NCI-H69 (cell line): Measurements from ENCODE around the gene NFYC.

Source experiments
- DNase-seq: peaks from one replicate; lab custom pipeline; 2025; lab: John Stamatoyannopoulos, UW

NFYC gene

GRCh38 chr1:40798366-40799281 is 107.1 kb downstream of the NFYC start:
- no peak for DNase-seq

DNA sequence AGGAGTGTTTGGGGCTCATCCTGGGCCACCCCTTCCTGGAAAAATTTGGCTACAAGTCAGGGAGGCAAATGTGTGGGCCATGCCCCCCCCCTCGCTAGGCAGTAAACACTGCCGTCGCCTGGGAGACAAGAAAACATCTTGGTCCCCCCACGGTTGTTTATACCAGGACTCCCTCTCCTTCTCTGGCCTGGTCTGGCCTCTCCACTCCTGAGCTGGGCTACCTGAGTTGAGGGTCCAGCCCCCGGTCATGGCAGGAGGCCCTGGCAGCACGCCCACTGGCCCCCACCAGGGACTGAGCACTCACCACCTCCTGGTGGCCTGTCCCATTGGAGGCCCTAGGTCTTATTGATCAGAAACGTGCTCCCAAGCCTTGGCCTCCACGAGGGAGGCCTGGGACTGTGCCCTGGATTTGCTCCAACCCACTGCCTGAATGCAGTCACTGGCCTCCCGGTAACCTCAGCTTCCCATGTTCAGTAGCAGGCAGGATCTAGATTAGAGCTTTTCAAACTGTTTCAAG is 107.9 kb downstream of the NFYC start:
- no peak for DNase-seq

- no peak for DNase-seq
These were observed 110.2 kb downstream of the NFYC start for GRCh38 chr1:40801742-40802077.

DNA sequence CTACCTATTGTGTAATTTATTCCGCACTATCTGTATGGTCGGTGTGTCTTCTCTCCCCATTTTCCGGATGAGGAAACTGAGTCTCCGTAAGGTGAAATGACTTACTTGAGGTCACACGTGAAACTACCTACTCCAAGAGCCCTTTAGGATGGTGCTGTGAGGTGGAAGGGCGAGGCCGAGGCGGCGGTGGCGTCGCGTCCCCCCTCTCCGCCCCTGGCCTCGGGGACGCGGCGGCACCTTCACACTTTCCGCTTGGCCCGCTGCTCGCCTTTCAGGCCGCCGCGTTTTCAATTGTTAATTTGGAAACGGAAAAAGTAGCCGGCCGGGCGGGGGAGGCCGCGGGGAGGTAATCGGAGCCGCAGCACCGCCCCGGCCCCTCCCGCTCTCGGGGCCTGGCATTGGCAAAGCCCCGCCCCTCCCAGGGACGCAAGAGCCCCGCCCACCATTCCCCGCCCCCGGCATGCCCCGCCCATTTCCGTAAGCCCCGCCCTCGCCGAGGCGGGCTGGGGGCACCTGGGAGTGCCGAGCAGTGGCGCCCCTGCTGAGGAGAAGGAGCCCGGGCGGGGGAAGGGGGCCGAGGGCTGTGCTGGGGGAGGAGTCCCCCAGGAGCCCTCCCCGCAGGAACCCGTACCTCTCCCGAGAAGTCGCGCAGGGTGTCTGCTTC is 110.7 kb downstream of the NFYC start:
- DNase-seq: peak; percentile 88

- DNase-seq: no peak
These were observed 111.2 kb downstream of the NFYC start for GRCh38 chr1:40802742-40803113.

DNA sequence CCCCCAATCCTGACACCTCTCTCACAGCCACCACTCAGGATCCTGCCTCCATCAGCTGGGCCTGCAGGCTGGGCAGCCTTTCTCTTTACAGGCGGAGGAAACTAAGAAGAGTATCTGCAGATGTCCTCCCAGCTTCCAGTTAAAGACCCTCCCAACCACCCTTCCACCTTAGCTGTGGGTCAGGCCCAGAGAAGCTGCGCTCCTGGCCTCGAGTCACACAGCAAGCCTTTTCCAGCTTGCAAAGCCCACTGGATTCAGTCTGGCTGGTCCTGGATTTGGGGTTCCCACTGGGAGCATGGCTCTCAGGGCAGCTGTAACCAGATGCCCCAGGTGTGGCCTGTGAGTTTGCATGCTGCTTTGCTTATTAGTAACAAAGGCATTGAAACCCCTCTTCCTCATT is 111.9 kb downstream of the NFYC start:
- DNase-seq: no peak

GRCh38 chr1:40803902-40804301 is 112.4 kb downstream of the NFYC start:
- DNase-seq: no peak

DNA sequence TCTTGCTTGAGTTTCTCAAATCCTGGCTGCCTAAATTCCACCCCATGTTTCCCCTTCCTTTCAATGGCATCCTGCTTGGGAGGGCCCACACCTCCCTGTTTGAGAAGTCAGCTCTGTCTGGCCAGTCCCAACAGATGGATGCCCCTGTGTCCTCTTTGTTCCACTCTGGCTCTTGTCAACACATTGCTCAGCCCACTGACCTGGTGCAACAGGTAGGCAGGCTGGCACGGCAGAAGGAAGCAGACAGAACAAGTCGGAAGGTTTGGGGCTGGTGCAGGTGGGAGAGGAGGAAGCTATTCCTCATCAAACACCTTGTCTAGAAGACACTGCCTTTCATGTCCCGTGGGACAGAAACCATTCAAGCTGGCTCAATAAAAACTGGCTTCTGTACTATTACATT is 114.7 kb downstream of the NFYC start:
- DNase-seq: no peak

GRCh38 chr1:40806731-40807695 is 115.5 kb downstream of the NFYC start:
- no peak for DNase-seq

GRCh38 chr1:40808002-40808401 is 116.5 kb downstream of the NFYC start:
- DNase-seq: no peak

DNA sequence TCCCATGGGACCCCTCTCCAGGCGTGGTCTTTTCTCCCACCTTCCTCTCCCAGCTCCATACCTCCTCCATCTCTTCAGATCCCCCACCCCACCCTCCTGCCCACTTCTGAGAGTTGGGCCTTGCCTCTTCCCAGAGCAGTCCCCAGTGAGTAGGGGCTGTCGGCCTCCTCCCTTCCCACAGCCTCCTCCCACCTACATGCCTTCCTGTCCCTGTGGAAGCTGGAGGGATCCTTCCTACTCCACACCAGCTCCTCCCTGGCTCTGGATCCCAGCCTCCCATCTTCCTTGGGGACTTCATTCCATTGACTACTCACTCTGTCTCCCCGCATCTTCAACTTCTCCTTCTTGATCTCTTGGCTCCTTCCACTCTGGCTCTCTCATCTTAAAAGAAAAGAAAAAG is 116.9 kb downstream of the NFYC start:
- no peak for DNase-seq

- DNase-seq: no peak
These were observed 117.4 kb downstream of the NFYC start for GRCh38 chr1:40808909-40809308.

DNA sequence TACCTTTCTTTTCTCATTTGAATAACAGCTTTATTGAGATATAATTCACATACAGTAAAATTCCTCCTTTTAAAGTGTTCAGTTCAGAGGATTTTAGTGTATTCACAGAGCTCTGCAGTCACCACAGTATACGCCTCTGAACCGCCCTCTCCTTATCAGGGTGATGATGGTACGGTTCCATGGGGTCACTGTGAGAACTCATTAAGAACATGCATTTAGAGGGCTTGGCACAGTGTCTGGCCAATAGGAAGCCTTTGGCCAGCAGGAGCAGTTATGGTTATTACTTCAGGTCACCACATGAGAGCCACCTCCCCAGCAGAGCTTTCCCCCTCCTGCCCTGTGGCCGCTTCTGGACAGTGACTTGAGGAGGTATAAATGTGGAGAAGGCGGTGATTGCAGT is 119.4 kb downstream of the NFYC start:
- no peak for DNase-seq

GRCh38 chr1:40815420-40815819 is 123.9 kb downstream of the NFYC start:
- DNase-seq: no peak

GRCh38 chr1:40817791-40818263 is 126.3 kb downstream of the NFYC start:
- DNase-seq: no peak

- DNase-seq: no peak
These were observed 126.9 kb downstream of the NFYC start for GRCh38 chr1:40818264-40818961.

- no peak for DNase-seq
These were observed 127.6 kb downstream of the NFYC start for GRCh38 chr1:40819101-40819500.

- peak; percentile 6 for DNase-seq
These were observed 128.8 kb downstream of the NFYC start for GRCh38 chr1:40820251-40820797.
